Glutamatergic neuron (in vitro differentiated cells): Measurements from ENCODE around the gene CD4. TPM values are rescaled to one million over a fixed set of nuclear protein-coding genes. Genes with fewer than 3 reads are reported as not detected.

Experiments
- DNase-seq: peaks from one replicate; pipeline ENCODE4 v3.0.0; 2022
- H3K27ac Mint-ChIP-seq: one replicate; pipeline ENCODE4 v1.8.0; 2020; ENCODE audit warnings: mild to moderate bottlenecking, mixed read lengths, inconsistent platforms; ENCODE audit not compliant: unreplicated experiment
- H3K27me3 Mint-ChIP-seq: one replicate; pipeline ENCODE4 v1.8.0; 2020; ENCODE audit warnings: mild to moderate bottlenecking, moderate library complexity, mixed read lengths, inconsistent platforms; ENCODE audit not compliant: unreplicated experiment
- H3K36me3 Mint-ChIP-seq: one replicate; pipeline ENCODE4 v1.8.0; 2020; ENCODE audit warnings: mild to moderate bottlenecking, mixed read lengths, inconsistent platforms; ENCODE audit not compliant: unreplicated experiment
- H3K4me1 Mint-ChIP-seq: one replicate; pipeline ENCODE4 v1.8.0; 2020; ENCODE audit warnings: mild to moderate bottlenecking, low read depth, mixed read lengths, inconsistent platforms; ENCODE audit not compliant: unreplicated experiment
- H3K4me3 Mint-ChIP-seq: one replicate; pipeline ENCODE4 v1.8.0; 2020; ENCODE audit warnings: mild to moderate bottlenecking, mixed read lengths, inconsistent platforms; ENCODE audit not compliant: unreplicated experiment
- H3K9me3 Mint-ChIP-seq: one replicate; pipeline ENCODE4 v1.8.0; 2020; ENCODE audit warnings: mild to moderate bottlenecking, moderate library complexity, mixed read lengths, inconsistent platforms; ENCODE audit not compliant: unreplicated experiment
- CTCF ChIP-seq: fragments of 200-600 bp; sonication (generic); IDR thresholded peaks from one replicate; pipeline ENCODE4 v1.5.0; 2021; ENCODE audit not compliant: partially characterized antibody, unreplicated experiment
- total RNA-seq: library from RNA; stranded (reverse); fragmentation: NEBNext Ultra II Directional; extraction: Animal tissue kit (Norgen Biotek cat#: 25700); gene quantifications from one replicate; pipeline ENCODE4 v1.2.1, GENCODE V29; 2021; ENCODE audit not compliant: unreplicated experiment

CD4 gene
- total RNA-seq, 1 donor from 2014 or later = 0.17 TPM

- H3K4me3 Mint-ChIP-seq = peak overlapping the region; percentile 98
- H3K9me3 Mint-ChIP-seq = peaks cover 23% of the 10 kb centered on the region
- H3K27ac Mint-ChIP-seq = peak overlapping the region; percentile 97
- peaks cover 27% of the 10 kb centered on the region for H3K27me3 Mint-ChIP-seq
- peaks cover 34% of the 10 kb centered on the region for H3K4me1 Mint-ChIP-seq
- no peak for TF ChIP-seq CTCF
- peak; percentile 34 for DNase-seq
- H3K36me3 Mint-ChIP-seq = peaks cover 16% of the 10 kb centered on the region
Observed at GRCh38 chr12:6829536-6830220, 40.4 kb downstream of the CD4 start.

GRCh38 chr12:6830286-6830890 lies 41.1 kb downstream of the CD4 start:
- H3K27me3 Mint-ChIP-seq = peaks cover 21% of the 10 kb centered on the region
- H3K36me3 Mint-ChIP-seq = peaks cover 11% of the 10 kb centered on the region
- H3K27ac Mint-ChIP-seq = peak overlapping the region; percentile 54
- TF ChIP-seq CTCF = no peak
- H3K9me3 Mint-ChIP-seq = peaks cover 22% of the 10 kb centered on the region
- peak overlapping the region; percentile 98 for H3K4me3 Mint-ChIP-seq
- DNase-seq = peak; percentile 10
- peaks cover 28% of the 10 kb centered on the region for H3K4me1 Mint-ChIP-seq

- peaks cover 27% of the 10 kb centered on the region for H3K4me1 Mint-ChIP-seq
- peaks cover 22% of the 10 kb centered on the region for H3K9me3 Mint-ChIP-seq
- TF ChIP-seq CTCF = no peak
- H3K27me3 Mint-ChIP-seq = peaks cover 18% of the 10 kb centered on the region
- peak overlapping the region; percentile 83 for H3K4me3 Mint-ChIP-seq
- DNase-seq = peak; percentile 9
- H3K36me3 Mint-ChIP-seq = peaks cover 11% of the 10 kb centered on the region
- peak overlapping the region; percentile 54 for H3K27ac Mint-ChIP-seq
Observed at GRCh38 chr12:6830999-6831398, 41.7 kb downstream of the CD4 start.

- peaks cover 16% of the 10 kb centered on the region for H3K36me3 Mint-ChIP-seq
- no peak overlapping the region for H3K27ac Mint-ChIP-seq
- peaks cover 23% of the 10 kb centered on the region for H3K9me3 Mint-ChIP-seq
- no peak for TF ChIP-seq CTCF
- peaks cover 22% of the 10 kb centered on the region for H3K4me1 Mint-ChIP-seq
- H3K4me3 Mint-ChIP-seq = no peak overlapping the region
- H3K27me3 Mint-ChIP-seq = peaks cover 20% of the 10 kb centered on the region
- peak; percentile 5 for DNase-seq
Observed at GRCh38 chr12:6831450-6831995, 42.2 kb downstream of the CD4 start.

- Mint-ChIP-seq H3K36me3 (peaks cover 16% of the 10 kb centered on the region), H3K27ac (peak overlapping the region; percentile 39), H3K4me3 (peak overlapping the region; percentile 15), H3K27me3 (peaks cover 20% of the 10 kb centered on the region), H3K4me1 (peaks cover 21% of the 10 kb centered on the region), H3K9me3 (peaks cover 23% of the 10 kb centered on the region)
- no peak for TF ChIP-seq CTCF
- DNase-seq = no peak
Observed at GRCh38 chr12:6832125-6832524, 42.8 kb downstream of the CD4 start.
